H9 (cell line): ENCODE data around the gene DMXL1. TPM values are rescaled to one million over a fixed set of nuclear protein-coding genes. Genes with fewer than 3 reads are reported as not detected.

Experiments
- DNase-seq: peaks from one replicate; pipeline ENCODE4 v3.0.0-alpha.2; 2017
- H2AFZ ChIP-seq: one replicate; pipeline ENCODE4 v1.6.1; 2013; ENCODE audit warnings: mild to moderate bottlenecking, low read length, control low read depth, moderate library complexity
- H2AK5ac ChIP-seq: 2 replicates; pipeline ENCODE4 v1.6.1; 2013; ENCODE audit warnings: low read length, control low read depth, mixed read lengths; ENCODE audit not compliant: insufficient read length
- H2BK120ac ChIP-seq: one replicate; pipeline ENCODE4 v1.6.1; 2013; ENCODE audit warnings: low read depth, mild to moderate bottlenecking, low read length, control low read depth, inconsistent platforms; ENCODE audit not compliant: poor library complexity, severe bottlenecking
- H2BK12ac ChIP-seq: 2 replicates; pipeline ENCODE4 v1.6.1; 2013; ENCODE audit warnings: low read length, control low read depth, mixed read lengths, low read depth; ENCODE audit not compliant: insufficient read length
- H2BK15ac ChIP-seq: 2 replicates; pipeline ENCODE4 v1.6.1; 2013; ENCODE audit warnings: low read depth, low read length, control low read depth
- H2BK20ac ChIP-seq: one replicate; pipeline ENCODE4 v1.6.1; 2013; ENCODE audit warnings: low read depth, mild to moderate bottlenecking, low read length, control low read depth, inconsistent platforms; ENCODE audit not compliant: poor library complexity, severe bottlenecking
- H2BK5ac ChIP-seq: 2 replicates; pipeline ENCODE4 v1.6.1; 2013; ENCODE audit warnings: low read length, control low read depth, mixed read lengths; ENCODE audit not compliant: insufficient read length
- H3K14ac ChIP-seq: 2 replicates; pipeline ENCODE4 v1.6.1; 2013; ENCODE audit warnings: low read length, control low read depth; ENCODE audit not compliant: insufficient read depth
- H3K18ac ChIP-seq: 2 replicates; pipeline ENCODE4 v1.6.1; 2013; ENCODE audit warnings: low read depth, mild to moderate bottlenecking, mixed read lengths, low read length, control low read depth; ENCODE audit not compliant: insufficient read length
- H3K23ac ChIP-seq: 2 replicates; pipeline ENCODE4 v1.6.1; 2013; ENCODE audit warnings: low read length, control low read depth, mixed read lengths, low read depth; ENCODE audit not compliant: insufficient read length
- H3K23me2 ChIP-seq: 2 replicates; pipeline ENCODE4 v1.6.1; 2013; ENCODE audit warnings: low read depth, mild to moderate bottlenecking, mixed read lengths, low read length, control low read depth; ENCODE audit not compliant: insufficient read length, poor library complexity, severe bottlenecking
- H3K27ac ChIP-seq: 2 replicates; pipeline ENCODE4 v1.5.1; 2013; ENCODE audit warnings: low read length, control low read depth, mixed read lengths, low read depth; ENCODE audit not compliant: insufficient read length
- H3K27me3 ChIP-seq: 2 replicates; pipeline ENCODE4 v1.6.1; 2013; ENCODE audit warnings: low read length, control low read depth, inconsistent platforms; ENCODE audit not compliant: insufficient read depth
- H3K4ac ChIP-seq: 2 replicates; pipeline ENCODE4 v1.6.1; 2013; ENCODE audit warnings: low read depth, mild to moderate bottlenecking, control low read depth, inconsistent platforms, low read length, moderate library complexity
- H3K4me1 ChIP-seq: 2 replicates; pipeline ENCODE4 v1.6.1; 2013; ENCODE audit warnings: low read length, control low read depth, inconsistent platforms; ENCODE audit not compliant: insufficient read depth
- H3K4me2 ChIP-seq: 2 replicates; pipeline ENCODE4 v1.6.1; 2013; ENCODE audit warnings: low read length, control low read depth, mixed read lengths; ENCODE audit not compliant: insufficient read length, insufficient read depth
- H3K56ac ChIP-seq: 2 replicates; pipeline ENCODE4 v1.6.1; 2013; ENCODE audit warnings: low read depth, mild to moderate bottlenecking, mixed read lengths, low read length, control low read depth; ENCODE audit not compliant: insufficient read length
- H3K79me1 ChIP-seq: 2 replicates; pipeline ENCODE4 v1.6.1; 2013; ENCODE audit warnings: low read depth, mild to moderate bottlenecking, moderate library complexity, low read length, control low read depth, inconsistent platforms; ENCODE audit not compliant: insufficient read depth, poor library complexity, severe bottlenecking
- H3K79me2 ChIP-seq: 2 replicates; pipeline ENCODE4 v1.6.1; 2013; ENCODE audit warnings: low read length, control low read depth, inconsistent platforms; ENCODE audit not compliant: insufficient read depth
- H3K9ac ChIP-seq: 2 replicates; pipeline ENCODE4 v1.6.1; 2013; ENCODE audit warnings: low read length, control low read depth, mixed read lengths; ENCODE audit not compliant: insufficient read length; ENCODE audit errors: extremely low read depth
- H3K9me3 ChIP-seq: one replicate; pipeline ENCODE4 v1.6.1; 2013; ENCODE audit warnings: low read depth, low read length, inconsistent platforms; ENCODE audit not compliant: control insufficient read depth
- H3T11ph ChIP-seq: one replicate; pipeline ENCODE4 v1.6.1; 2013; ENCODE audit warnings: mild to moderate bottlenecking, low read length, control low read depth, inconsistent platforms
- H4K20me1 ChIP-seq: one replicate; pipeline ENCODE4 v1.6.1; 2013; ENCODE audit not compliant: control insufficient read depth, insufficient read length, insufficient read depth
- H4K5ac ChIP-seq: 2 replicates; pipeline ENCODE4 v1.6.1; 2013; ENCODE audit warnings: low read depth, mild to moderate bottlenecking, mixed read lengths, low read length, control low read depth; ENCODE audit not compliant: insufficient read length
- H4K8ac ChIP-seq: replicated peaks from 2 replicates; pipeline ENCODE4 v1.6.1; 2013; ENCODE audit warnings: low read length, control low read depth, mixed read lengths, low read depth; ENCODE audit not compliant: insufficient read length
- H4K91ac ChIP-seq: 2 replicates; pipeline ENCODE4 v1.6.1; 2013; ENCODE audit warnings: low read depth, mild to moderate bottlenecking, moderate library complexity, mixed read lengths, low read length, control low read depth; ENCODE audit not compliant: insufficient read length
- H3K27ac Mint-ChIP-seq, 3 experiments: 2 replicates in 2 of 3; 3 replicates in 1 of 3; pipeline ENCODE4 v1.8.0; 2020 to 2021; ENCODE audit warnings: mixed read lengths in 3 of 3, mild to moderate bottlenecking in 1 of 3, moderate library complexity in 1 of 3
- H3K27me3 Mint-ChIP-seq: 2 replicates; pipeline ENCODE4 v1.8.0; 2021; ENCODE audit warnings: low read depth, mild to moderate bottlenecking, moderate library complexity, mixed read lengths
- H3K36me3 Mint-ChIP-seq, 3 experiments: 2 replicates in 2 of 3; 3 replicates in 1 of 3; pipeline ENCODE4 v1.8.0; 2020 to 2021; ENCODE audit warnings: low read depth in 3 of 3, mixed read lengths in 3 of 3; ENCODE audit not compliant: insufficient read depth in 1 of 3
- H3K4me1 Mint-ChIP-seq, 2 experiments: 2 replicates each; pipeline ENCODE4 v1.8.0; 2020; ENCODE audit warnings: mixed read lengths in 2 of 2
- H3K4me3 Mint-ChIP-seq, 2 experiments: 2 replicates in 1 of 2; 3 replicates in 1 of 2; pipeline ENCODE4 v1.8.0; 2020 to 2021; ENCODE audit warnings: mild to moderate bottlenecking in 2 of 2, mixed read lengths in 2 of 2, moderate library complexity in 1 of 2
- H3K9me3 Mint-ChIP-seq, 2 experiments: 2 replicates in 1 of 2; 3 replicates in 1 of 2; pipeline ENCODE4 v1.8.0; 2020; ENCODE audit warnings: mild to moderate bottlenecking in 2 of 2, mixed read lengths in 2 of 2, moderate library complexity in 1 of 2
- total RNA-seq: library from RNA; stranded (reverse); gene quantifications from 2 replicates; pipeline ENCODE4 v1.2.1, GENCODE V29; 2021
- TF ChIP-seq, protein P1 (sequence below): fragments of 200-600 bp; sonication (generic); conservative IDR thresholded peaks from 3 replicates; pipeline ENCODE4 v1.8.0; 2021; ENCODE audit warnings: antibody characterized with exemption, mild to moderate bottlenecking

DMXL1 gene
- total RNA-seq, 1 experiment from 2014 or later, result 63.5 TPM

DNA sequence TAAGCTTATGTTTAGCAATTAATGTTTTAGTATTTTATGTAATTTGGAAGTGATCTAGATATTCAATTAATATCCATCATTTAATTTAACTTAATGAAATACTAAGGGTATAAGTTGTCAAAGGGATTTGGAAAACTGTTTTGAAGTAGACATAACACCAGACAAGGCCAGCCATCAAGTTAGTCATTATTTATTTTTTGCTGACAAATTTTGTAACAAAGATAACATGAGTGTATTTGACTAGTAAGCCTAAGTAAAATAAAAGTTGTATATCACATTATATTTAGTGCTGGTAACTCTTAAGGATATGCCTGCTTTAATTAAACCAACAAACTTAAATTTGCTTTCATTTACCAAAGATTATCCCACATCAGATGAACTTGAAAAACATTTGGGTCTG, 159.1 kb downstream of the DMXL1 start:
- Histone ChIP-seq H4K8ac (no peak overlapping the region), H2BK15ac (no peak overlapping the region), H3K9ac (no peak overlapping the region), H2BK120ac (no peak overlapping the region), H4K91ac (no peak overlapping the region), H4K20me1 (no peaks in the 10 kb centered on the region), H3K27me3 (no peaks in the 10 kb centered on the region), H3K4me2 (no peak overlapping the region), H3K4ac (no peak overlapping the region), H3K4me1 (no peaks in the 10 kb centered on the region), H2BK20ac (no peak overlapping the region), H3K23me2 (no peaks in the 10 kb centered on the region), H2AK5ac (no peak overlapping the region), H2AFZ (no peak overlapping the region), H3K27ac (no peak overlapping the region), H3K14ac (no peak overlapping the region), H3K56ac (no peak overlapping the region), H4K5ac (no peak overlapping the region), H3K9me3 (no peaks in the 10 kb centered on the region), H2BK5ac (no peak overlapping the region), H3K23ac (no peak overlapping the region), H3T11ph (no peak overlapping the region), H2BK12ac (no peak overlapping the region), H3K79me2 (no peaks in the 10 kb centered on the region), H3K79me1 (no peaks in the 10 kb centered on the region), H3K18ac (no peak overlapping the region)
- Mint-ChIP-seq H3K4me3 (no peak overlapping the region), H3K36me3 (peaks cover 0 to 23% (median 2%) of the 10 kb centered on the region in 3 experiments; a peak in 4 of 7 replicates), H3K4me1 (no peaks in the 10 kb centered on the region), H3K9me3 (no peaks in the 10 kb centered on the region), H3K27ac (no peak overlapping the region), H3K27me3 (no peaks in the 10 kb centered on the region)
- TF ChIP-seq, protein P1, sequence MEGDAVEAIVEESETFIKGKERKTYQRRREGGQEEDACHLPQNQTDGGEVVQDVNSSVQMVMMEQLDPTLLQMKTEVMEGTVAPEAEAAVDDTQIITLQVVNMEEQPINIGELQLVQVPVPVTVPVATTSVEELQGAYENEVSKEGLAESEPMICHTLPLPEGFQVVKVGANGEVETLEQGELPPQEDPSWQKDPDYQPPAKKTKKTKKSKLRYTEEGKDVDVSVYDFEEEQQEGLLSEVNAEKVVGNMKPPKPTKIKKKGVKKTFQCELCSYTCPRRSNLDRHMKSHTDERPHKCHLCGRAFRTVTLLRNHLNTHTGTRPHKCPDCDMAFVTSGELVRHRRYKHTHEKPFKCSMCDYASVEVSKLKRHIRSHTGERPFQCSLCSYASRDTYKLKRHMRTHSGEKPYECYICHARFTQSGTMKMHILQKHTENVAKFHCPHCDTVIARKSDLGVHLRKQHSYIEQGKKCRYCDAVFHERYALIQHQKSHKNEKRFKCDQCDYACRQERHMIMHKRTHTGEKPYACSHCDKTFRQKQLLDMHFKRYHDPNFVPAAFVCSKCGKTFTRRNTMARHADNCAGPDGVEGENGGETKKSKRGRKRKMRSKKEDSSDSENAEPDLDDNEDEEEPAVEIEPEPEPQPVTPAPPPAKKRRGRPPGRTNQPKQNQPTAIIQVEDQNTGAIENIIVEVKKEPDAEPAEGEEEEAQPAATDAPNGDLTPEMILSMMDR, result no peak
- DNase-seq, result no peak
